Stimulated activated CD8-positive, alpha-beta memory T cell treated with anti-CD3 and anti-CD28 coated beads, Interleukin-7, amount 100 ng/mL, for 1 hour (primary cell): Measurements from ENCODE around the gene CTU1.
A peak's percentile ranks its signal among the peaks of the same experiment; 100 is the strongest.
"Not testable (repeated sequence)": the region's sequence is repeated elsewhere in the genome, so short reads cannot be mapped to it uniquely, and the experiment has no call there.

ENCODE experiments used
- DNase-seq, 2 donors: peaks; one replicate each; pipeline ENCODE4 v3.0.0-alpha.2; 2020; ENCODE audit warnings: low read depth in 2 of 2

The CTU1 gene

DNA sequence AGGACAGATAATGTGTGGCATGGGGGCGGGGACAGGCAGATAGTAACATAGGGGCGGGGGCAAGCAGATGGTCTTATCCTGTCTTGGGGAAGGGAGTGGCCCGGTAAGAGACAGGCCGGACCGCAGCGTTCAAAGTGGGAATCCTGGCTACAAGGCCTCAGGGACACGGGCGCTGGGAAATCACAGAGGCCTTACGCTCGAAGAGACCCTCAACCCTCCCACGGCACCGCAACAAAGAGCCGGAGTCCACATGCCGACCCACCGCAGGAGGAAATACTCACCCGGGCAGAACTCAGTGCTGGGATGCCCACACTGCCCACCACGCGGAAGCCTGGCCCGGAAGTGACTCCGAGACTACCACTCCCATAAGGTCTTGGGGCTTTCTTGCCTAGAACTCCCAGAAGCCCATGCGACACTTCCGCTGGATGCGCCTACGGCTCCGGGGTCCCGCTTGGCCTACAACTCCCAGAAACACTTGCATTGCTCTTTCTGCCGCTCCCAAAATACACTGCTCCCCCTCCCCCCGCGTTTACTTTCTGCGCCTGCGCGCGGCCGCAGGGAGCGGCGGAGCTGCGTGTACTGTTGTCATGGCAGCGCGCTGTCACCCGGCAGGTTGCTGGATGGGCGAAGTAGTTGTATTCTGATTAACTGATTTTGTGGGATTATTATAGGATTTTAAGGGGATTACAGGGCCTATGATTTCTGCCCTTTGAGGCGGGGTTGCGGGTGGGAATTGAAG, at the start of gene CTU1:
TSS of gene CTU1 (minus strand) at position 344 of the 739 bp plus-strand sequence. CDS start 3,840 bp downstream, outside the sequence.
- peak; percentile 93 to 94 for DNase-seq

DNA sequence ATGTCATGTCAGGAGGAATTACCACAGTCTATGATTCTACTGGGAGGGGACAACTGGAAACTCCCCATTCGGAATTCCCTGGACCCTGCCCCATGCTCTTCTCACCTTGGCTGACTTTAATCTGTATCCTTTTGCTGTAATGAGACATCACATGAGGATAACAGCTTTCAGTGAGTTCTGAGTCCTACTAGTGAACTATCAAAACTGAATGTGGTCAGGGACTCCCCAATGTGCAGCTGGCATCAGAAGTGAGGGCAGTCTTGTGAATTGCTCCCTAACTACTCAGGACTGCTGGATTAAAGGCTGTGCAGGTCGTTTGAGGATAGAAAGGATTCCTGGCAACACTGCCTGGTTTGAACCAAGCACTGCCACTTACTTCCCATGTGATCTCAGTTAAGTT, 49.1 kb upstream of the CTU1 start:
- no peak for DNase-seq

DNA sequence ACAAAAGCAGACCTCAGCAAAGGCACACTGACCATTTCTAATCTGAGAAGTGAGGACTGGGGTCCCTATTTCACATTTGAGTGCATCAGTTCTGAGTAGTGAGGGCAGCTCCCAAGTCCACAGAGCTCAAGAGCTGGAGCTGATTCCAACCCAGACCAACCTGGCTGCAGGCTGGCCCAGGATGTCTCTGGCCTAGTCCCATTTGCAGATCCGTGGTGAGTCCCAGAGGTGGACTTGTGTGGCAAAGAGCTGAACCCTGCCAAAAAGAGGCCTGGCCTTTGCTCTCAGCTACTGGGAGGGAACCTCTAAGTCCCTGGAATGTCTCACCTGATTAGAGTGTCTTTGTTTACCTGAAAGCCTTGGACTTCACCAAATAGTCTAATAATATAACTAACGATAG, 48.5 kb upstream of the CTU1 start:
- DNase-seq: no peak

DNA sequence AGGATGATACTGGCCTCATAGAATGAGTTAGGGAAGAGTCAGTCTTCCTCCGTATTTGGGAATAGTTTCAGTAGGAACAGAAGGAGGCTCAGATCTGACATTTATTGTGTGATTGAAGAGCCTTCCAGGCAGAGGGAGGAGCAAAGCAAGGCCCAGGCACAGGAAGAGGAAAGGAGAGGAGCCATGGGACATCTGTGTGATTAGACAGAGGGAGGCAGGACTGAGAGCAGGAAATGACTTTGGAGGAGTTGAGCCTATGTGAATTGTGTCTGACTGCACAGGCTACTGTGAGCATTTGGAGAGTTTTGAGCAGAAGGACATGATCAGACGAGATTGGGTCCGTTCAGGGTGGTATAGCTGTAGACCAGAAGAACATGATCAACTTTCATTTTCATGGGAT, 42.4 kb upstream of the CTU1 start:
- no peak for DNase-seq

DNA sequence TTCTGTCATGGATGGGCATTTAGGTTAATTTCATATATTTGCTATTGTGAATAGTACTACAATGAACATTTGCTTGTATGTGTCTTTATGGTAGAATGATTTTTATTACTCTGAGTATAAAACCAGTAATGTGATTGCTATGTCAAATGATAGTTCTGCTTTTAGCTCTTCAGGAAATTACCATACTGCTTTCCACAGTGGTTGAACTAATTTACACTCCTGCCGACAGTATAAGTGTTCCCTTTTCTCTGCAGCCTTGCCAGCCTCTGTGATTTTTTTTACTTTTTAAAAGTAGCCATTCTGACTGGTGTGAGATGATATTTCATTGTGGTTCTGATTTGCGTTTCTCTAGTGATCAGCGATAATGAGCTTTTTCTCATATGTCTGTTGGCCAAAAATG, 40.4 kb upstream of the CTU1 start:
- no peak for DNase-seq

DNA sequence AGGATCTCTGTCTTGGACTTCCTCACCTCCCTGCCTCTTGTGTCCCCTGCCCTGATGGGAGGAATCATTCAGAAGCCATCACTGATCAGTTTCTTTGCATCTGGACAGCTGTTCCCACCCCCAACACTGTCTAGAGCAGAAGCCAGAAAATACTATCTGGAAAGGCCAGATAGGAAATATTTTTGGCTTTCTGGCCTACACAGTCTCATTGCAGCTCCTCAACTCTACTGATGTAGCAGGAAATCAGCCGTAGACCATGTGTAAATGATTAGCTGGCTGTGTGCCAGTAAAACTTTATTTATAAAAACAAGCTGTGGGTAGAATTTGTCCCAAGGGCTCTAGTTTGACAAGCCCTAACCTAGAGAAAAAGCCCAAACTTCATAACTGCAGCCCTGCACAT, 39.5 kb upstream of the CTU1 start:
- DNase-seq: no peak

DNA sequence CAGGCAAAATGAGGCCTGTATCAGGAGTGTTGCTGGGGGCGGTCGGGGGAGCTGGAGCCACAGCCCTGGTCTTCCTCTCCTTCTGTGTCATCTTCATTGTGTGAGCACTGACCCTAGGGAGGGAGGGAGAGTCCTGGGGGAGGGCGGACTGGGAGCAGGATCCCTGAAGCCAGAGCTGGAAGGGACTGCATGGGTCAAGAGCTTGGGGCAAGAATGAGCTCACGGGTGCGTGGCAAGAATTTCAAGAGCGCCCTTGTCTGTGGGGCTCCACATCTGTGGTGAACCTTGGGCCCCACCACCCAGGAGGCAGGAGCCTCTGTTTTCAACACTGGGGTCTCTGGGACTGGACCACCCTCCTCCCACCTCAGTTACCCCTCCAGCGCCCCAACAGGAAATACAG, 38.5 kb upstream of the CTU1 start:
- DNase-seq: no peak

DNA sequence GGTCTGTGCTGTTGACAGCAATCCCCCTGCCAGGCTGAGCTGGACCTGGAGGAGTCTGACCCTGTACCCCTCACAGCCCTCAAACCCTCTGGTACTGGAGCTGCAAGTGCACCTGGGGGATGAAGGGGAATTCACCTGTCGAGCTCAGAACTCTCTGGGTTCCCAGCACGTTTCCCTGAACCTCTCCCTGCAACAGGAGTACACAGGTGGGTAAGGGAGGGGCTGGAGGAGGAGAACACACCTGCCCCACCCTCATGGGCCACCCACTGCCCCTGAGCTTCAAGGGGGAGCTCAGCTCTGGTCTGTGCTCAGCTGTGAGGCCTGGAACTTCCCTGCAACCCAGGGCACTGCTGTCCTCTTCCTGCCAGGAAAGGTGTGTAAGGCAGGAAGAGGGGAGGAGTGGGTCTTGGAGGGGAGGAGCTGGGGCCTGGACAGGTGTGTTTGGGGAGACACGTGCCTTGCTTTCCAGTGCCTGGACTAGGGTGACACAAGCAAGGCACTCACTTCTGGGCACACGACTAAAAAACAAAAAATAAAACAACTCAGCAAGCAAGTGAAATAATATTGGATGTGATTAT, 37.8 kb upstream of the CTU1 start:
- no peak for DNase-seq

DNA sequence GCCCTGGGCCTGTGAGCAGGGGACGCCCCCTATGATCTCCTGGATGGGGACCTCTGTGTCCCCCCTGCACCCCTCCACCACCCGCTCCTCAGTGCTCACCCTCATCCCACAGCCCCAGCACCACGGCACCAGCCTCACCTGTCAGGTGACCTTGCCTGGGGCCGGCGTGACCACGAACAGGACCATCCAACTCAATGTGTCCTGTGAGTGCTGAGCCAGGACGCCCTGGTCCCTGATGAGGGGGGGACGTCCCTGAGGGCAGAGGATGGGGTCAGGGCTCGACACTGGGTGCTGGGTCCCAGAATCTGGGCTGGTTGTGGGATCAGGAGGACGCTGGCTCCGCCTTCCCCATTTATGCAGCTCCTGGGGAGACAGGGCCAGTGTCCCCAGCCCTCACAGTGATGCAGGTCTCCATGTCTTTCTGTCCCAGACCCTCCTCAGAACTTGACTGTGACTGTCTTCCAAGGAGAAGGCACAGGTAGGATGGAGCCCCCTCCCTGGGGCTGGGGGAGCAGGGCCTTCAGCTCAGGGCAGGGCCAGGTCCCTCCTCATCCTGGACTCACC, 36.4 kb upstream of the CTU1 start:
- DNase-seq: no peak

DNA sequence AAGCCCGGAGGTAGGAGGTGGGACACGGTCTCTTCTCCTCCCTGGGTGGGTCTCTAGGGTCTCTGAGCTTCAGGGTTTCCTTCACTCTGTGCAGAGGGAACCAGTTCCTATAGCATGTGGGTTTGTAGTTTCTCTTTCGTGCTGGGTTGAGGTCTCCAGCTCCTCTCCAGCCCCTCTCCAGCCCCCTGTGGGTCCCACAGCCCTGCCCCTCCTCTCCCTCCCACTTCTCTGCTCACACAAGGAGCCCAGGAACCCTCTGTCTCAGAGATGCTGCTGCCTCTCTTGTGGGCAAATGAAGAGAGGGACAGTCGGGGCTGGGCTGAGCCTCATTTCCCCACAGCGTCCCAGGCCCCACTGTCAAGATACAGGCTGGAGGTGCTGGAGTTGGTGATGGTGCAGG, 35.3 kb upstream of the CTU1 start:
- no peak for DNase-seq

DNA sequence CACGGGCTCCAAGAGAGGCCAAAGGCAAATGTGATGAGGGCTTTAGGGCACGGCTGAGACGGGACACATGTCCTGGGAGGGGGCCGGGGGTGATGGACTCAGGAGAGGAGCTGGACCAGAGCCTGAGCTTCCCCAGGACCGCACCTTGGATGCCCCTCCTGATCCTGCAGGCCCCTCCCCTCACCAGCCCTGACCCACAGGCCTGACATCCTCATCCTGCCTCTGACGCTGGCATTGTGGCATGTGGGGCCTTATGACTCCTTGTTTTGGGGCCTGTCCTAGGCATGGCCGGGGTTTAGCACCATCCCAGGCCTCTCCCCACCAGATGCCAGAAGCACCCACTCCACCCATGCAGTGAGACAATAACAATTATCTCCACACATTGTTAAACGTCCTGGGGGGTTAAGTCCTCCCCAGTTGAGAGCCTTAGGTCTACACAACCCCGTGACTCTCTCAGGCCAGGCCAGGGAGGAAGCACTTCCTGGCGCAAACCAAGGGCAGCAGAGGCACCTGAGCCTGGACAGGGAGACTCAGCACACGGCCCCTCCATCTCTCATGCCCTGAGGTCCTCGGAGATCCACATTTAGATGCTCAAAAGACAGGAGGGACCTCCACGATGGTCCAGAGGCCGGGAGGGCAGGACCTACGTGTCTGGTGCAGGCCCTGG, 34.7 kb upstream of the CTU1 start:
- not testable (repeated sequence) for DNase-seq

DNA sequence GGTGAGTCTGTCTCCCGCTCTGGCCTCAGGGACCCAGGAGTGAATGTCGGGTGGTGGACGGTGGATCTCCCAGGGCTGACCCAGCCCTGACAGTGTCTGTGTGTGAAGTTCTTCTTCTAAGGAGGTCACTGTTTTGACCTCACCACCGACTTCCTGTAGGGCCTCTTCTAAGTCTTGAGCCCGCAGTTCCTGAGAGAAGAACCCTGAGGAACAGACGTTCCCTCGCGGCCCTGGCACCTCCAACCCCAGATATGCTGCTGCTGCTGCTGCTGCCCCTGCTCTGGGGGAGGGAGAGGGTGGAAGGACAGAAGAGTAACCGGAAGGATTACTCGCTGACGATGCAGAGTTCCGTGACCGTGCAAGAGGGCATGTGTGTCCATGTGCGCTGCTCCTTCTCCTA, 33.9 kb upstream of the CTU1 start, which contains the start of gene SIGLEC7:
TSS of gene SIGLEC7 (plus strand) at position 183 of the 400 bp plus-strand sequence. CDS start at position 252, 69 bp downstream.
- no peak for DNase-seq

DNA sequence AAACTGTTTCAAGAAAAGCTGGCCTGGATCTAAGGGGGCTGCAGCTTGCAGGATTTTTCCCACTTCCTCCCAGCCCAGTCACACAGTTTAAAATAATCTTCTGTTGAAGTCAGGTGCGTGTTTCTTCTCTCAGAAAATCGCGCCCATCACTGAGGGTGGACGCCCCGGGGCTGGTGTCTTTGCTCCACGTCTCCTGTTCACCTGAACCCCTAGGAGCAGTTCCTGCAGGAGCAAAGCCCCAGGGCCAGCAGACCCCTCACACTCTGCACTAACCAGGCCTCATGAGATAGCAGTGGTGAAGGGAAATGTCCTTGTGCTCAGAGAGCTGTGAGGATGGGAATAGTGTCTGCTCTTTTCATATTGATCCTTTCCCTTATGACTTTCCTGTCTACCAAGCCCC, 33.0 kb upstream of the CTU1 start:
- no peak for DNase-seq

DNA sequence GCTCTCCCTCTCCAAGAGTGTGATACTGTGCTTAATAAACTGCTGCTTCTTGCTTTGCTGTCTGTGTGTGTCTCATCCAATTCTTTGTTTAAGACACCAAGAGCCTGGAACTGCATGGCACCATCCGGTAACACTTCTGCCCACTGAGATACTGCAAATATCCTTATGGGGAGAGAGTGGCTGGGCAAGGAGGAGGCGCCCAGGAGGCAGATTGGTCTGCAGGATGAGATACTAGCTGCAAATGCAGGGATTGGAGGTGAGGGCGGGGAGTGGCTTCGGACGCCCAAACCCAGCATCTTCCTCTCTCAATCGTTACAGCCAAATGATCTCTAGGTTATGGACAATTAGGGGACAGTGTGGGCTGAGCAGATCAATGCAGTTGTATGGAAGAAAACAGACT, 32.2 kb upstream of the CTU1 start:
- DNase-seq: no peak

DNA sequence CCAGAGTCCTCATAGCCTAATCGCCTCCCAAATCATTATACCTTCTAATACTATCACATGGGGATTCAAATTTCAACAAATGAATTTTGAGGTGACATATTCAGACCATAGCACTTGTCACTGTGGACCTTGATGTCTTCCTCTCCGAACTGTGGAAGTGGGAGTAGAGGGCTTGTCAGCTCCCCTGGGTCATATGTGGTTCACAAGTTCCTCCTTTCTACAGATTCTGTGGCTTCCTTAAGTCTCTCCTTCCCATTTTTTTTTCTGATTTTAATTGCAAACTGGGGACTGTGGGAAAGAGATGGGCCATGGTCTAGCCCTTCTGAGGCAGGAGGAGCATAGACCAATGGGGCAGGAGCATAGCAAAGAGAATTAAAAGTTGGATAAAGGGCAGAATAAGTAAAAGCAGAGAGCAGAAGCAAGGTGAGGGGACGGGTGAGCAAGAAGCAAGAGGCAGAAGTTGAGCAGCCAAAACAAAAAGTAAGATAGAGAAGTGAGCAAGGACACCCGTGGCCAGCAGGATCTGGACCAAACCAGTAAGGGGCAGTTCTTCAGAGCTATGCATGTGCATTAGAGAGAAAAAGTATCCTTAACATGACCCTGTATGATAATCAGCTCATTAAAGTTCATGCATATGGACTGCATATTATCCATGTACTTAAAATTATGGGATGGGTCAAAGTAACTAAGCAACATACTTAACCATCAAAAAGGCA, 31.2 kb upstream of the CTU1 start:
- DNase-seq: no peak

DNA sequence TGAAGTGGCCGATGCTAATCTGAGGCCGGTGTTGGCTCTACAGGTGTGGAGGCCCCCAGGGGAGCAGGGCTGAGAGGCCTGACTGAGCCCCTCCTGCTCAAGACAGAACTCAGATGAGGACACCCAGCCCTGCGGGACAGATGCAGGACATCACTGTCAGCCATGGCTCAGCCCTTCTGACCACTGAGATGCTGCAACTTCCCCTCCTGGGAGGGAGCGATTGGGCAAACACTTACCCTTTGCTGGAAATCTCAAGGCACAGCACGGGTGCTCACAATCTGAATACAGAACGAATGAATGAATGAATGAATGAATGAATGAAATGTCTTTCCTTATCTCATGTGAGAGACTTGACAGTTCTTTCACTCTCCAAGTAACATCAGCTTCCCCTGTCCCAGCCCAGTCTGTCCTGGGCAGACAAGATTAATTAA, 30.4 kb upstream of the CTU1 start:
- DNase-seq: no peak

DNA sequence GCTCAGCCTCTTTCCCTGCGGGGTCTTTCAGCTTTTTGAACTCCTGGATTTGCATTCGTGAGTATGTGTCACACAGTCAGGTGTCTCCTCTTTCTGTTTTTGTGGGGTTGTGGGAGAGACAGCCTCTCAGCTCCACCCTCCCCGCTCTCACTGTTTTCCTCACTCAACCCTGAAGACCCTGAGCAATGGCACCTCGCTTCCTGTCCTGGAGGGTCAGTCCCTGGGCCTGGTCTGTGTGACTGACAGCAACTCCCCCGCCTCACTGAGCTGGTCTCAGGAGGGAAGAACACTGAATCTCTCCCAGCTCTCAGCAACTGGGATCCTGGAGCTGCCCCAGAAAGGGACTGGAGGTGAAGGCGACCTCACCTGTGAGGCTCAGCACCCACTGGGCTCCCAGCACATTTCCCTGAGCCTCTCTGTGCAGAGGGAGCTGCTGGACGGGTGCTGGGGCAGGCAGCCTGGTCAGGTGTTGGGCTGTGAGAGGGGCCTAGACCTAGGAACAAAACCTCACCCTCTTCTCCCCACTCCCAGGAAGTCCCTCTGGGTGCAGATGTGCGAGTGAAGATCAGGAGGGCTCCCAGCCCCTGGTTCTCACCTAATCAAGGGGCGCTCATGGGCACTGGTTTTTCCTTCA, 29.7 kb upstream of the CTU1 start:
- DNase-seq: no peak

DNA sequence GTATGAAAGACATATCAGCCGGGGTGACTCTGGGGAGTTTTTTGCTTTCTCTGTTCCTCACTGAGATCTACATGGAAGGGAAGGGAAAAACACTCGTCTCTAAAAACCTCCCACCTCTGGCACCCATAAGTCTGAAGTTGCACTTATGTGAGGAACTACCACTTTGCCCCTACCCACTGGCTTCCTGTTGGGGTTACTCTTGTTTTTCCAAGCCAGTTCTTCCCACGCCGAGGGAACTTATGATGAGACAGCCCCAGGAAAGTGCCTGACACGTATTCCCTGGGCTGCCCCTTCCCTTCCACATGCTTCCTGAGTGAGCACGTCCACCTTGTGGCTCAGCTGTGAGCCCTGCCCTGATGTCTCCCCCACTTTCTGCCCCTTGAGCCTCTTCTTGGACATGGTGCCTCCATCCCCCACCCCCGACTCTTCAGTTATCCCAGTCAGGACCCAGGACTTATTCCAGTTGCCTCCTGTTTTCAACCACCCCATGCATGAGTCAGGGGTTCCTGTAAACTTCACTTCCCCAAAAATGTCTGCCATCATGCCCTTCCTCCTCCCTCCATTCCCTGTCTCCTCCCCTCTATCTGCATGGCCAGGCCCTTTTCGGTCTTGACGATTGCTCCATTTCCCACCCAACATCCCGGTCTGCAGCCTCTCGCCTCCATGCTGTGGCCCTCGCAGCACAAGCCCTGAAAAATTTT, 28.8 kb upstream of the CTU1 start:
- no peak for DNase-seq

DNA sequence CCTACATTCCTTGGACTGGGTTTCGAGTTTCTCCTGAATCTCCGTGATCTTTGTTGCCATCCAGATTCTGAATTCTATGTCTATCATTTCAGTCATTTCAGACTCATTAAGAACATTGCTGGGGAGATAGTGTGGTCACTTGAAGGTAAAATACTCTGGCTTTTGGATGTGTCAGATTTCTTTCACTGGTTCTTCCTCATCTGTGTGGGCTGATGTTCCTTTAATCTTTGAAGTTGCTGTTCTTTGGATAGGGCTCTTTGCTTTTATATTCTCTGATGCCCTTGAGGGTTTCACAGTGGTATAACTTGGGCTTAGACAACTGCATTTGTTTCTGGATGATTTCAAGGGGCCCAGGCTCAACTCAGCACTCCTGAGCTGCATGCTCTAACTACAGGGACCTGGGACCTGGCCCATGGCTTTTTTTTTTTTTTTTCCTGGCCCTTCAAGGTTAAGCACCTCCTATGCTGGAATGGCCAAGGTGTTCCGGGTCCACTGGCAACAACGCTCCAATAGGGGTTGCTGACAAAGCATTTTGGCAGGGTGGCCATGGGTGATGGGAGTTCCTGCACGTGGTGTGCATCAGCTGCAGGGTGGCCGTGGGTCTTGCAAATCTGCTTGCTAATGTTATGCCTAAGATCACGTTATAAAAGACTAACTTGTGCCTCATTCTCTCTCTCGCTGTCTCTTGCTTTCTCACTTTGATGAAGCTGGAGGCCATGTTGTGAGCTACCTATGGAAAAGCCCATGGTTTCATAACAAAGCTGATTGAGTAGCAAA, 28.0 kb upstream of the CTU1 start:
- DNase-seq: no peak

DNA sequence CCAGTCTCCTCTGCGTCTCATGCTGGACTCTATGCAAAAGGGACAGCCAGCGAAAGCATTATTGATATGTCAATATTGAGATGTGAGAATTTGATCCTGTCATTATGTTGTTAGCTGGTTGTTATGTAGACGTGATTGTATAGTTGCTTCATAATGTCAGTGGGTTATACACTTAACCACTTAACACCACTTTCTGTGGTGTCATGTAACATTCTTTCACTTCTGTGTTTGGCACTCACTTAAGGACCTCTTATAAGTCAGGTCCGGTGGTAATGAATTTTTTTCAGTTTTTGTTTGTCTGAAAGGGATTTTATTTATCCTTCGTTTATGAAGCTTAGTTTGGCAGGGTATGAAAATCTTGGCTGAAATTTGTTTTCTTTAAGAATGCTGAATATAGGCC, 26.8 kb upstream of the CTU1 start:
- no peak for DNase-seq
